Measurements from ENCODE around the gene ISL2.

GRCh38 chr15:76359152-76359551 is 22.6 kb downstream of the ISL2 start:
- no peak for TF ChIP-seq CTCF (IDR thresholded peaks at IDR 0.05)
- TF ChIP-seq POLR2A (IDR thresholded peaks at IDR 0.05) = no peak
- TF ChIP-seq EP300 (IDR thresholded peaks at IDR 0.05) = no peak
- no peak for TF ChIP-seq POLR2AphosphoS5 (IDR thresholded peaks at IDR 0.05)

Measured in gastroesophageal sphincter (tissue), 3 donors.